ENCODE results near the gene DAPK2. TPM values are rescaled to one million over a fixed set of nuclear protein-coding genes. Genes with fewer than 3 reads are reported as not detected.

DAPK2 gene
- total and polyA plus RNA-seq, 3 experiments from 2014 or later: 2.2 to 5.5 (median 4.4) TPM

DNA sequence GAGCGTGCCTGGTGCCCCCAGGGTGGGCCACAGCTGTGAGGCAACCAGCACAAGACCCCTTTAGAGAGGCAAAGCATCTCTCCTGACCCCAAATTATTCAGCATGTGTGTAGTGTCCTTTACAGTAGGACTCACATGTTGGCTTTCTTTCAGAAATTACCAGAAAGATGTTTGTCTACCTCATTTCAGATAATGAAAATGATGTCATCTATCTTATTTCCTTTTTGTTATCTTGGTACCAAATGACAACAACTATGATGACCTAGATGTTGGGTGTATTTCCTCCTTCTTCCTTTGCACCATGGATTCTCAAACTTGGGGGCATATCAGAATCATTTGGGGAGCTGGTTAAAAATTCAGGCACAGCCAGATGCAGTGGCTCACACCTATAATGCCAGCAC lies 50.5 kb downstream of the DAPK2 start:
- ChIA-PET CTCF (no interaction called here), POLR2A (no interaction called here)
- Mint-ChIP-seq H3K27me3 (no peaks in the 10 kb centered on the region), H3K4me1 (peaks cover 15 to 57% (median 26%) of the 10 kb centered on the region in 3 donors), H3K36me3 (peaks cover 0 to 1% (median 0%) of the 10 kb centered on the region in 3 donors), H3K9me3 (no peaks in the 10 kb centered on the region), H3K4me3 (peak overlapping the region in 1 of 7 donors; percentile 44), H3K27ac (peak overlapping the region in 1 of 8 donors; percentile 61)
- Histone ChIP-seq H3K4me1 (ENCODE audit: insufficient read depth, low read length) (no peaks in the 10 kb centered on the region), H3K4me3 (ENCODE audit: low read length) (no peak overlapping the region), H3K27me3 (ENCODE audit: insufficient read depth, low read length, poor library complexity, severe bottlenecking) (no peaks in the 10 kb centered on the region), H3K36me3 (ENCODE audit: insufficient read depth, low read length) (no peaks in the 10 kb centered on the region), H3K27ac (ENCODE audit: low read depth, low read length) (no peak overlapping the region), H3K9me3 (ENCODE audit: low read length) (no peaks in the 10 kb centered on the region)
- DNase-seq: no peak

DNA sequence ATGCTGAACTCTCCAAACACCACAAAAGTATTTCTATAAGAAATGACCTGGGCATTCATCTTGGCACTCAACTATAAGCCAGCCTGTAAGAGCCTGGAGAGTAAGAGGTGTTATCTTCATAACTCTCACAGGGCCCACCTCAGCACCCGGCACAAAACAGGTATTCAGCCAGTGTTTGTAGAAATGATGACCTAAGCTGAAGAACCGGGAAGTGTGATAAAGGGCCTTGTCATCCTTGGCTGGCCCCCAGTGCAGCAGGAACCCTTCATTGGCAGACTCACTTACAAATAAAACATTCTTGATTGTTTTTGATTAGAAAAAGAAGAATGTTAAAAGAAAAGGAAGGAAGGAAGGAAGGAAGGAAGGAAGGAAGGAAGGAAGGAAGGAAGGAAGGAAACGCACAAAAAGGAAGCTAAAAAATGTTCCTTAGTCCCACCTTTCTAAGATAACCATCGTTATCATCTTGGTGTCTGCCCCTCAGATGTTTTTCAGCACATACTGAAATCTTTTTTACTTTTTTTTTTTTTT lies 52.1 kb downstream of the DAPK2 start:
- POLR2A ChIA-PET: no interaction called here
- no peaks in the 10 kb centered on the region for H3K36me3 ChIP-seq (ENCODE audit: insufficient read depth, low read length)
- Mint-ChIP-seq H3K36me3 (peaks cover 0 to 1% (median 0%) of the 10 kb centered on the region in 3 donors), H3K9me3 (no peaks in the 10 kb centered on the region), H3K27ac (peak overlapping the region in 5 of 8 donors; percentile 38 to 77 (median 70)), H3K4me3 (no peak overlapping the region), H3K27me3 (no peaks in the 10 kb centered on the region), H3K4me1 (peaks cover 13 to 50% (median 18%) of the 10 kb centered on the region in 3 donors)
- no peaks in the 10 kb centered on the region for H3K4me1 ChIP-seq (ENCODE audit: insufficient read depth, low read length)
- H3K27ac ChIP-seq (ENCODE audit: low read depth, low read length): no peak overlapping the region
- CTCF ChIA-PET: interaction anchor here (2.2 kb wide), 1 partner anchor 16 kb away, joined by 8 read pairs; no protein-coding TSS in a partner anchor
- DNase-seq: no peak
- no peaks in the 10 kb centered on the region for H3K27me3 ChIP-seq (ENCODE audit: insufficient read depth, low read length, poor library complexity, severe bottlenecking)
- no peak overlapping the region for H3K4me3 ChIP-seq (ENCODE audit: low read length)
- no peaks in the 10 kb centered on the region for H3K9me3 ChIP-seq (ENCODE audit: low read length)

GRCh38 chr15:63992300-63992699 lies 54.0 kb downstream of the DAPK2 start:
- H3K36me3 Mint-ChIP-seq: peaks cover 0 to 1% (median 0%) of the 10 kb centered on the region in 3 donors
- no peaks in the 10 kb centered on the region for H3K36me3 ChIP-seq (ENCODE audit: insufficient read depth, low read length)
- H3K27me3 Mint-ChIP-seq: no peaks in the 10 kb centered on the region
- H3K4me3 ChIP-seq (ENCODE audit: low read length): no peak overlapping the region
- H3K4me1 ChIP-seq (ENCODE audit: insufficient read depth, low read length): no peaks in the 10 kb centered on the region
- CTCF ChIA-PET: interaction anchor here (1.2 kb wide), 1 partner anchor 16 kb away, joined by 4 read pairs; no protein-coding TSS in a partner anchor
- no peak for DNase-seq
- POLR2A ChIA-PET: no interaction called here
- H3K27ac ChIP-seq (ENCODE audit: low read depth, low read length): no peak overlapping the region
- H3K4me3 Mint-ChIP-seq: no peak overlapping the region
- H3K4me1 Mint-ChIP-seq: peaks cover 9 to 38% (median 14%) of the 10 kb centered on the region in 3 donors
- H3K9me3 Mint-ChIP-seq: no peaks in the 10 kb centered on the region
- H3K27ac Mint-ChIP-seq: peak overlapping the region in 5 of 8 donors; percentile 1 to 79 (median 59)
- no peaks in the 10 kb centered on the region for H3K27me3 ChIP-seq (ENCODE audit: insufficient read depth, low read length, poor library complexity, severe bottlenecking)
- H3K9me3 ChIP-seq (ENCODE audit: low read length): no peaks in the 10 kb centered on the region

DNA sequence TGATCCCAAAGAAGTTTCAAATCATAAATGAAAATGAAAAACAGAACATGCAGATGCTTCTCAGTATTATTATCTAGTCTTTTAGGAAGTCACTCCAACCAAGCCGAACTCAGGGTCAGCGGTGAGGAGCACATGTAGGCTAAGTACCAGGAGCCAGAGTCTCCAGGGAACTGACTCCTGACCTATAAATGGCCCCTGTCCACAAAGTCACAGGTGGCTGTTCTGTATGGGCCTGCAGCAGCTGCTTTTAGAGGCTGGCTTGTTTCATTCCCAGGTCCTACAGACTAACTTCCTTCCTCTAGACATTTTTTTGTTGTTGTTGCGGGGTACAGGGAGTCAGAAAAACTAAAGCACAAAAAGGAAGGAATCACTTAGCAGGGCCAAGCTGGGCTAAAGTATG lies 54.6 kb downstream of the DAPK2 start:
- Mint-ChIP-seq H3K27ac (peak overlapping the region in 2 of 8 donors; percentile 24 to 43), H3K4me1 (peaks cover 9 to 40% (median 14%) of the 10 kb centered on the region in 3 donors), H3K9me3 (no peaks in the 10 kb centered on the region), H3K36me3 (peaks cover 0 to 1% (median 0%) of the 10 kb centered on the region in 3 donors), H3K4me3 (no peak overlapping the region), H3K27me3 (no peaks in the 10 kb centered on the region)
- no peak for DNase-seq
- no peak overlapping the region for H3K4me3 ChIP-seq (ENCODE audit: low read length)
- H3K4me1 ChIP-seq (ENCODE audit: insufficient read depth, low read length): no peaks in the 10 kb centered on the region
- H3K36me3 ChIP-seq (ENCODE audit: insufficient read depth, low read length): no peaks in the 10 kb centered on the region
- ChIA-PET POLR2A (no interaction called here), CTCF (interaction anchor here (1.2 kb wide), 1 partner anchor 17 kb away, joined by 4 read pairs; no protein-coding TSS in a partner anchor)
- no peaks in the 10 kb centered on the region for H3K27me3 ChIP-seq (ENCODE audit: insufficient read depth, low read length, poor library complexity, severe bottlenecking)
- H3K9me3 ChIP-seq (ENCODE audit: low read length): no peaks in the 10 kb centered on the region
- no peak overlapping the region for H3K27ac ChIP-seq (ENCODE audit: low read depth, low read length)

DNA sequence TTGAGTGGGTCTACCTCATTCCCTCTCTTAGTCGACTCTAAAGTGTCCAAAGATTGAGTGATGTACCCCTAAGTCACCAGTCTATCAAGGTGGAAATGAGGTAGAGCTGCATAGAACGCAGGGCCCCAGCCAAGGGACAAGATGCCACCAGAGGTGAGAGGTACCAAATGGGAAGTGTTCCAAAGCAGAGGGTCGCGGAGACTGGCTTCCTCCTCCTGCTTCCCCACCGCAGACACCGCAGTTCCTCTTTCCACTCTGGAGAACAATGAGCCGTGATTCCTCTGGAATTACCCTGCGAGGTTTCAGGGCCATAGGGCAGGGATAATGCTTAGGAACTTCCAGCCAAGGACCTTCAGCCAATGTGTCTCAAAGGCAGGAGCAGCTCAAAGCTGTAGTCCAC lies 55.8 kb downstream of the DAPK2 start:
- H3K27ac Mint-ChIP-seq: no peak overlapping the region
- Histone ChIP-seq H3K27me3 (ENCODE audit: insufficient read depth, low read length, poor library complexity, severe bottlenecking) (no peaks in the 10 kb centered on the region), H3K36me3 (ENCODE audit: insufficient read depth, low read length) (no peaks in the 10 kb centered on the region), H3K27ac (ENCODE audit: low read depth, low read length) (no peak overlapping the region), H3K4me1 (ENCODE audit: insufficient read depth, low read length) (no peaks in the 10 kb centered on the region), H3K4me3 (ENCODE audit: low read length) (no peak overlapping the region), H3K9me3 (ENCODE audit: low read length) (no peaks in the 10 kb centered on the region)
- H3K36me3 Mint-ChIP-seq: peaks cover 0 to 1% (median 0%) of the 10 kb centered on the region in 3 donors
- H3K27me3 Mint-ChIP-seq: no peaks in the 10 kb centered on the region
- ChIA-PET POLR2A (no interaction called here), CTCF (no interaction called here)
- DNase-seq: no peak
- H3K4me3 Mint-ChIP-seq: no peak overlapping the region
- H3K4me1 Mint-ChIP-seq: peaks cover 7 to 36% (median 14%) of the 10 kb centered on the region in 3 donors
- no peaks in the 10 kb centered on the region for H3K9me3 Mint-ChIP-seq

- peak overlapping the region in 2 of 8 donors; percentile 42 to 51 for H3K27ac Mint-ChIP-seq
- Histone ChIP-seq H3K27me3 (ENCODE audit: insufficient read depth, low read length, poor library complexity, severe bottlenecking) (no peaks in the 10 kb centered on the region), H3K4me1 (ENCODE audit: insufficient read depth, low read length) (no peaks in the 10 kb centered on the region), H3K27ac (ENCODE audit: low read depth, low read length) (no peak overlapping the region), H3K9me3 (ENCODE audit: low read length) (no peaks in the 10 kb centered on the region), H3K4me3 (ENCODE audit: low read length) (no peak overlapping the region), H3K36me3 (ENCODE audit: insufficient read depth, low read length) (no peaks in the 10 kb centered on the region)
- ChIA-PET POLR2A (no interaction called here), CTCF (interaction anchor here (1.7 kb wide), 1 partner anchor 17 kb away, joined by 7 read pairs; no protein-coding TSS in a partner anchor)
- peaks cover 1 to 22% (median 5%) of the 10 kb centered on the region in 3 donors for H3K4me1 Mint-ChIP-seq
- H3K27me3 Mint-ChIP-seq: no peaks in the 10 kb centered on the region
- no peaks in the 10 kb centered on the region for H3K9me3 Mint-ChIP-seq
- H3K4me3 Mint-ChIP-seq: no peak overlapping the region
- peaks cover 0 to 4% (median 0%) of the 10 kb centered on the region in 3 donors for H3K36me3 Mint-ChIP-seq
- DNase-seq: no peak
These were observed 58.4 kb downstream of the DAPK2 start for GRCh38 chr15:63987796-63988378.

DNA sequence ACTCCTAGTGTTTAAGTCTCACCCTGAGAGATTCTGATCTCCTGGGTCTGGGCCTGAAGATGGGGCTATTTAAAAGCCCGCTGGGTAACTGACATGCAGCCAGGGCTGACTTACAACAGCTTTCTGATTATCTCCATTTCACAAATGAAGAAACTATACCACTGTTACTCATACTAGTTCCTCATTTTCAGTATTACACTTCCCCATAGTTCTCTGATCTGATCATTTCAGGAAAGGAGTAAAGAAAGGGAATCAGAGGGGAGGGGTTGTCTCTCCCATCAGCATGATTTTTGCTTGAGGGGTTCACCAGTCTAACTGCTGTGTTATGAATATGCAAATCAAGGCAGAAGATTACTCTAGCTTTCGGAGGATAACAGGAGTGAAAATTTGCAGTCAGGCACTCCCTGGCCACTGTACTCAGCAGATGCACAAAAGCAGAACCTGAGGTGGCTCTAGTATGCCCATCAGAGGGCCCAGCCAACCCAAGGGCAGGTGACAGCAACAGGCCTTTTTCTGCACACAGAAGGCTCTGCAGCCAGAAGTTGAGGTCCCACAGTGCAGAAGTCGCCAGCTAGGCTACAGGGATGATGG lies 59.4 kb downstream of the DAPK2 start:
- H3K4me1 ChIP-seq (ENCODE audit: insufficient read depth, low read length): no peaks in the 10 kb centered on the region

DNA sequence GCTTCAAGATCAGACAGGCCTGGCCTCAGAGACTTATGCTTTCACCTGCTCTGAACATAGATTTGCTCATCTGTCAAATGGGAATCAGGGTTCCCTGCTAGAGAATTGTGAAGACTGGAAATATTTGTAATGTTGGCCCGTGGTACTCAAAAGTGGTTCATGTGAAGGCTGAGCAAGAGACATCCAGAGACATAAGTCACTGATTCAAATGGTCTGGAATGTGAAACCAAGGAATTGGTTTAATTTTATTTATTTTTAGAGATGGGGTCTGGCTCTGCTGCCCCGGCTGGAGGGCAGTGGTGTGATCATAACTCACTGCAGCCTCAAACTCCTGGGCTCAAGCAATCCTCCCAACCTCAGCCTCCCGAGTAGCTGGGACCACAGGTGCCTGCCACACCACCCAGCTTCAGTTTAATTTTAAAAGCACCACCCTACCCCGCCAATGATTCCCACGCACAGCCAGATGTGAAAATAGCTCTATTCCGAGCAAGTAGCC lies 60.1 kb downstream of the DAPK2 start:
- Histone ChIP-seq H3K27ac (ENCODE audit: low read depth, low read length) (no peak overlapping the region), H3K4me3 (ENCODE audit: low read length) (no peak overlapping the region), H3K27me3 (ENCODE audit: insufficient read depth, low read length, poor library complexity, severe bottlenecking) (no peaks in the 10 kb centered on the region), H3K36me3 (ENCODE audit: insufficient read depth, low read length) (no peaks in the 10 kb centered on the region), H3K9me3 (ENCODE audit: low read length) (no peaks in the 10 kb centered on the region), H3K4me1 (ENCODE audit: insufficient read depth, low read length) (no peaks in the 10 kb centered on the region)
- H3K27ac Mint-ChIP-seq: peak overlapping the region in 3 of 8 donors; percentile 56 to 89 (median 63)
- no peaks in the 10 kb centered on the region for H3K27me3 Mint-ChIP-seq
- POLR2A ChIA-PET: no interaction called here
- peaks cover 0 to 9% (median 1%) of the 10 kb centered on the region in 3 donors for H3K4me1 Mint-ChIP-seq
- H3K9me3 Mint-ChIP-seq: no peaks in the 10 kb centered on the region
- DNase-seq: no peak
- H3K4me3 Mint-ChIP-seq: no peak overlapping the region
- H3K36me3 Mint-ChIP-seq: peaks cover 0 to 9% (median 0%) of the 10 kb centered on the region in 3 donors
- CTCF ChIA-PET: interaction anchor here (1.2 kb wide), 1 partner anchor 60 kb away, joined by 3 read pairs; the partner anchor contains the start of gene DAPK2

More for the DNA sequence above, 59.4 kb downstream of the DAPK2 start:
- Histone ChIP-seq H3K27ac (ENCODE audit: low read depth, low read length) (peak overlapping the region; percentile 20), H3K27me3 (ENCODE audit: insufficient read depth, low read length, poor library complexity, severe bottlenecking) (no peaks in the 10 kb centered on the region), H3K4me3 (ENCODE audit: low read length) (no peak overlapping the region), H3K9me3 (ENCODE audit: low read length) (no peaks in the 10 kb centered on the region), H3K36me3 (ENCODE audit: insufficient read depth, low read length) (no peaks in the 10 kb centered on the region)
- ChIA-PET POLR2A (no interaction called here), CTCF (no interaction called here)
- peaks cover 0 to 12% (median 1%) of the 10 kb centered on the region in 3 donors for H3K4me1 Mint-ChIP-seq
- peaks cover 0 to 9% (median 0%) of the 10 kb centered on the region in 3 donors for H3K36me3 Mint-ChIP-seq
- DNase-seq: no peak
- H3K27ac Mint-ChIP-seq: peak overlapping the region in 4 of 8 donors; percentile 15 to 89 (median 60)
- H3K27me3 Mint-ChIP-seq: no peaks in the 10 kb centered on the region
- H3K9me3 Mint-ChIP-seq: no peaks in the 10 kb centered on the region
- H3K4me3 Mint-ChIP-seq: no peak overlapping the region

Data from CD8-positive, alpha-beta memory T cell (primary cell).